Measurements from ENCODE around the gene MAP2.

Gene MAP2

DNA sequence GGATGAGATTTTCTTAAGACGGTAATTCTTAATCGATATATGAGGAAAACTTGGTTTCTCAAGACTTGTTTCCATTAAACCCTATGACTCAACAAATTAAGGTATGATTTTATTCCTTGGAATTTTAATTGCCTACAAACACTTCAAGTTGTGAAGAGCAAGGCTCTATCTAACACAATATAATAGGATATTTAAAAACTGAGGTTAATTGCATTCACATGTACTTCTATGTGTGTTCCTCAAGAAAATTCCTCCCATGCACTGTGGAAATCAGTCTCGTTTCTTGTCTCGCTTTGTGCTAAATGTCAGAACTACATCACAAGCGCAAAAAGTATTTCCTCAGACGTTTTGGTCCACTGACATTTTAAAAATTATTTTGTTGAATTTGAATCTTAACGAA, 238.2 kb downstream of the MAP2 start:
- no peak for DNase-seq

DNA sequence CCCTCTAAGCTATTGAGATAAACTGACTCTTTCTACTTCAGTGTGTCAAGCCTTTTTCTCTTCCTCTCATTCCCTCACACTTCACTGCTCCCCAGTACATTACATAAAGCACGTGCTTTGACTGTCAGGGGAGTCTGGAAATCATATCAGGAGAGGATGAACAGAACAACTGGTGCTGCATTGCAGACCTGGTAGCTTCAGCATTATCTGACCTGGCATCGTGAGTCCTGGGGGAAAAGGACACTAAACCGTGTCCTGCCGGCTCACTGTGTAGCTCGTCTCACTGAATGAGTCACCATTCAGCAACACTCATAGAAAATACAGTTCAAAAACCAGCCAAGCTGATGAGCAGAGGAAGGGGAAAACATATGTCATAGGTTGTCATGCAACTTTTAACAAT, 239.3 kb downstream of the MAP2 start:
- peak; percentile 63 for DNase-seq

DNA sequence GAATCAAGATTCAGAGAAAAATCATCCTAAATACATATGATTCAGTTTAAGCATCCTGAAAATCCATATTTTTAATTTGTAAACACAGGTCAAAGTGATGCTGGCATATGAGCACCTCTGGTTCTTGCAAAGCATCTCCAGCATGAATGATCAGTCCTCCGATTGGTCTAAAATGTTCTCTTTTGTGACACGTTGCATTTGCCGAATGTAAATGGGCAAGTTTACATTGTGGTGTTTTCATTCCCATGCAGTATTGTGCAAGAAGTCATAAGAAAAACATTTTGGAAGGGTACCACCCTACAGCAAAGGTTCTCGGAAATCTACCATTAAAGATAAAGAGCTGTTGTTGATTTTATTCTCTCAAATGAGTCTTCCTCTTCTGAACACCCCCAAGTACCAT, 239.8 kb downstream of the MAP2 start:
- peak; percentile 6 for DNase-seq

DNA sequence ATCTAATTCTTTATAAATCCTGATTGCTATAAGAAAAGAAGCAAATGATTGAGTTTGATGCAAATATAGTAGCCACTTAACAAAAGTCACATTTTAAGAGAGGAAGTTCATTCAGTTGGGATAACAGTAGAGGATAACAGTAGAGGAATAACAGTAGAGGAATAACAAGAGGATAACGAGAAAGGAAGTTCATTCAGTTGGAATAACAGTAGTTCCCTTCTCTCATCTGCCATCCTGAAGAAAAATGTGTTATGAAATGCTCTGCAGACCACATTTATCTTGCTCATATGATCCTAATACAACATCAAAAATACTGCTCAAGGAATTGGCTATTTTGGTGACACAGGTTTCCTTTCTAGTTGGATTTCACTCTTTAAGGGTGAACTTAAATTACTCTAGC, 242.4 kb downstream of the MAP2 start:
- no peak for DNase-seq

DNA sequence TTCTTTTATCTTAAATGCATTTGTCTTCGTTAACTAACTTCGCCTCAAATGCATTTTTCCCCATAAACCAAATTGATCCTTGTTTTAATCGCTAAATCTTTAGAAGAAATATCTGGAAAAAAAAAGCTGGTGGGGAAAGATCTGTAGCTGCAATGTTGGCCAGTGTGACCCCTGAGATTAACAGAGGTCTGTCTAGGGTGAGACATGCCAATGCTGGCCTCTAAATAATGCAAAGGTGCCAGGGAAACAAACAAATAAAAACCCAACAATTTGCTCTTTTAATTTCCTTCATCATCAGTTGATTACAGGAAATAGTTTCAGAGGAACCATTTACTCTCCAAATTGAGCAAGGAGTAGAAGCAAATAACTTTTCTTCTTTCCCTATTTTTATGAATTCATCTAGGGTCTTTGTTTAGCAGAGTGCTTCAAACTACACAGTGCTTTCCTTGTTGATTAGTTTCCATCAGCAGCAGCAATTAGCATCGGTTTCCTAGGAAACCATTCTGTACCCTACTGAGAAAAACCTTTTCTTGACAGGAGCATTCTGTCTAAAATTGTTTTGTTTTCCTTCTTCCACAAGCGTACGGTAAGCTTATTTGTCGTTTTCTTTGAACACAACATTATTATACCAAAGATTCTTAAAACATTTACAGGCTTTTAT, 247.3 kb downstream of the MAP2 start:
- DNase-seq: no peak

DNA sequence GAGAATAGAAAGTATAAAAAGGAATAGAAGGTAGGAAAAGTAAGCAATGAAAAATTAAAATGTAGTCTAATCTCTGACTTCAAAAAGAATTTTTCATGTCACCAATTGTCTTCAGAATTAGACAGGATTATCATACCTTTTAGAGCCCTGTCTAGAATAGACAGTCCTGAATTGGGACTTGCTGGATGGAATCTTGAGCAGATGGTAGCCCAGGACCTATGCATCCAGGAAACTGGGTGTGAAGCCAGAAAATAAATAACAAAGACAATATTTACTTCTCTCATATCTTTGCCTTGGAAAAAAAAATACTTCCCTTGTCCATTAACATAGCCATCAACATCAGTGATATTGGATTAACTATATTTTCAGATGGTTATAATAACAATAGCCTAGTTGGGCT, 250.0 kb downstream of the MAP2 start:
- no peak for DNase-seq

- DNase-seq: no peak
Measured at GRCh38 chr2:209680596-209680995, 256.7 kb downstream of the MAP2 start.

DNA sequence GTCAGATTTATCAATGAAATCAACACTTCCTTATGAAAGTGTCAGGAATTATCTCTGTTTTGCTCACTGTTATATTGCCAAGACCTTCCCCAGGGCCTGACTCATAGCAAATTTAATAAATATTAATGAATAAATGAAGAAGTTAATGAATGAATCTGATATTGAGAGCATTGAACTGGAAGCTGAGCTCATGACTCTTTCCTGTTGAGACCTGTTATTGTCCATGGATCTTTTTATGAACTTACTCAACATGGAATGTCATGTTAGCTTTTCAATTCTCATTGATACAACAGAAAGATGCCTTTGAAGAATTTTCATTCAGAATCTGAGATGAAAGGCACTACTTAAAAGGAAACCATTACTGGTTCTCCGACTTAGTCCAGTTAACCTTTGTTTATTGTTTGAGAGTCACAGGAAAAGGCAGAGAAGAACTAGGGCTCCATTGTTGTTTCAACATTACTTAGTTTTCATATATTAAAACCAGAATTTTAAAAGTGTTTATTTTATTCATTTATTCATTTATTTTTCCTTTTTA, 257.4 kb downstream of the MAP2 start:
- DNase-seq: no peak

DNA sequence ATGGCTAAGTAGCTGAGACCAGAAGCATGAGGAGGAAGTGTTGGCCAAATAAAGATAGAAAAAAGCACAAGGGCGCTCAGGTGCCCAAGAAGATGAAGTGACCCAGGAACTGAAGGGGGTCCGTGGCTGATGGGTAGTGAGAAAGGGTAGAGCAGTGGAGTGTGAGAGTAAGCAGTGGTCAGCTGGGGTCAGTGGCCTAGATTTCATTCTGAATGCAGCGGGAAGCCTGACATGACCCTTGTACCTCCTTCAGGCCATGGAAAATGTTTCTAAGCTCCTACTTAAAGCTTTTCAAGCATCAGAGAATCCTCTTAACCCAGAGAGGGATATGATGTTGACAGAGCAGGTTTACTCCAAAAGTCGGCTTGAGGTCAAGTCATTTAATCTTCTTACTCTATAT, 258.8 kb downstream of the MAP2 start:
- no peak for DNase-seq

DNA sequence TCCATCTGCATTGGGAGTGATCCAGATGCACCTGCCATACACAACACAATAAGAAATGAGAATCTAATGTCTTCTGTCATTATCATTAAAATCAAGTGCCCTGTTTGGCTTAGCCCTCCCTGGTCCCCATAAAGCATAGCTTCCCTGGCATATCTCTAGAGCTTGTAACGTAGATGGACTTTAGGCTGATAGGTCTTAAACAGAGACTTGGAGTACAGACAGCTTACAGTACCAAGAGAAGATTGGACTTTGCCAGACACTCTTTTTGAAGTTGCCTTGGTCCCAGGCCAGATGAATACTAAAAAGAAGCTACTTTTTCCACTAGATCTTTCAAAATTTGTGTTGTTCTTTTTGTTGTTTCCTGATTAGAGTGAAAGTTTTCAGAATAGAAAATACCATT, 261.5 kb downstream of the MAP2 start:
- DNase-seq: no peak

GRCh38 chr2:209685963-209686362, 262.1 kb downstream of the MAP2 start:
- no peak for DNase-seq

DNA sequence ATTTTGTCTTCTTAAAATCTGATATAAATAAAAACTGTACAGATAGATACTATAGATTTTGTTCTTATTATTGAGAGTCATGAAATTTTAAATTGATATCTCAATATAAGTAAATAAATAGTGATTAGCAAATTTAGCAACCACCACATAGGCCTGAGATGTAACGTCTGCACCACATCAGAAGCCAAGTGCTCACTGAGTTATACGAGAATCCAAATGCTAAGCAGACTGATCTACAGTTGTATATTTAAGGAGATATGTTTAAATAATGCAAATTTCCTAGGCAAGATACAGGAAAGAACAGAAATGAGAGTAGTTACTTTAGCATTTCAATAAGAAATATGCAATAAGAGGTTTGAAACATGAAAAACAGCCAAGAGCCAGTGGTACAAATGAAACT, 262.6 kb downstream of the MAP2 start:
- no peak for DNase-seq

DNA sequence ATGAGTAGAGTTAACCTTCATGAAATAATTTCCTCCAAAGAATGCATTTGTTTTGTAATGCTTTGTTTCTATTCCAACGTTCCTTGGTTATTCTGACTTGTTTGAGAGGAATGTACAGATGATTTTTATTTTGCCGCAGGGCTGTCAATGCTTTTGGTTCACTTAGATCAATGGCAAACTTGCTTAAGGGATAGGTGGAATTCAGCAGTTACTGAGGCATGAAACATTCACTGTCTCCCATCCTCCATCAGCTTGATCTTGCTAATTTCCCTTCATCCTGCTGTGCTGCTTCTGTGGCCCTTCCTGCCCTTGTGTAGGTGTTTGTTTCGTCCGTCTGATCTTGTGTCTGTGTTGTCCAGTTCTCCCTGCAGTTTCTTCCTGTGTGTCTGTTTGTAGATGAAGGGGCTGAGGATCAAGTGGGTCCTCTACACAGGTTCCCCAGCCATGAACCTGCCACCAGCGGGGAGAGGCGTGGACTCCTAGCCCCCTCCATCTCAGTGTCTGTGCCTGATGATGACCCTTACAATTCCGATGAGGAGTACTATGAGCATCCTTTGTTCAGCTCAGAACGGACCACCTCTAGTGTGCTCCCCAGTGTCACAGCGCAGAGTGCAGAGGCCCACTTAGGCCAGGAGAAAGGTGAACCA, 263.6 kb downstream of the MAP2 start:
- peak; percentile 11 for DNase-seq

GRCh38 chr2:209688385-209688784, 264.5 kb downstream of the MAP2 start:
- DNase-seq: no peak

DNA sequence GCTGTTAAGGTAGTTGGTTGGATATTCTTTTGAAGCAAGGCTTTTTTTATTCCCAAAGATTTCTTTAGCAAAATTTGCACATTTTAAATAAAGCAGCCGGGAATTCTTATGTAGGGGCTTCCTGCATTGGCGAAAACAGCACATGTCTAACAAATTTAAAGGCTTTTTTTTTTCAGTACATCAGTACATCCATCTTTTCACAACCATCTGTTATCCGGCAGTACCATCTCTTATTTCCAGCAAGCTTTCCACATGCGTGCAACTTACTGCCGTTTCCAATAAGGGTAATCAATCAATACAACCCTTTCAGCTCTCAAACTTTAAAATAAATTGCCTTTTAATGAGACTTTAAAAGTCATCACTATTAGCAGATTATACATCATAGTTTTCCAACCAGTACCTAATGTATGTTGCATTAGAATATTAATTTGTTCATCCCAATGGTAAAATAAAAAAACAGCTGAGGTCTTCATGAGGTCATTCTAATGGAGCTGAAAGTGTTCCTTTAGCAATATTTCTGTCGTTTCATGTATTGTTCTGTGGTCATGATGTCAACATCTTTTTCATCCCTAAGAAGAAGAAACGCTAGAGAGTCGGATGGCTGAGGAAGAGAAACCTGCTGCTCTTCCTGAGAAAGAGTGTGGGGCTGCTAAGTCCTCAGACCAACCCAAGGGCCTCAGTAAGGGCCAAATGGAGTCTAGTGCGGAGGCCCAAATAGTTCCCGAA, 266.3 kb downstream of the MAP2 start:
- DNase-seq: no peak

DNA sequence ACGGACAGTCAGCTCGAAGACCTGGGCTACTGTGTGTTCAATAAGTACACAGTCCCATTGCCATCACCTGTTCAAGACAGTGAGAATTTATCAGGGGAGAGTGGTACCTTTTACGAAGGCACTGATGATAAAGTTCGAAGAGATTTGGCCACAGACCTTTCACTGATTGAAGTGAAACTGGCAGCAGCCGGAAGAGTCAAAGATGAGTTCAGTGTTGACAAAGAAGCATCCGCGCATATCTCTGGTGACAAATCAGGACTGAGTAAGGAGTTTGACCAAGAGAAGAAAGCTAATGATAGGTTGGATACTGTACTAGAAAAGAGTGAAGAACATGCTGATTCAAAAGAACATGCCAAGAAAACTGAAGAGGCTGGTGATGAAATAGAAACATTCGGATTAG, 270.9 kb downstream of the MAP2 start:
- no peak for DNase-seq

GRCh38 chr2:209696836-209697711, 273.2 kb downstream of the MAP2 start:
- no peak for DNase-seq

DNA sequence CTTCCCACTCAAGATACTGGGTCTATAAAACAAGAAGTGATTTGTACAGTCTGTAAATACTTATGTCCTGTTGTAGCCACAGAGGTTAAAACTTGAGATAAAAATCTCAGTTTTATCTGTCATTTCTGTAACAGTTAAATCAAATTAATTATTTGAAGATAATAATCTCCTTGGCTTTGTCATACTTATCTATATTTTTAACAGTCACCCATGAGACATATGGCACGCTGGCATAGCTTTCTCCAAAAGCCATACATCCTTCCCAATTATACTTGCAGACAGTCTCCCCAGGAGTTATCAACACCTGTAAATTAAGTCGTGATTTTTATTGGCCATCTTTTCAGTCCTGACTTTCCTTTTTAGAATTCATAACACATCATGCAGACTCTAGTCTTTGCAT, 278.9 kb downstream of the MAP2 start:
- DNase-seq: no peak

DNA sequence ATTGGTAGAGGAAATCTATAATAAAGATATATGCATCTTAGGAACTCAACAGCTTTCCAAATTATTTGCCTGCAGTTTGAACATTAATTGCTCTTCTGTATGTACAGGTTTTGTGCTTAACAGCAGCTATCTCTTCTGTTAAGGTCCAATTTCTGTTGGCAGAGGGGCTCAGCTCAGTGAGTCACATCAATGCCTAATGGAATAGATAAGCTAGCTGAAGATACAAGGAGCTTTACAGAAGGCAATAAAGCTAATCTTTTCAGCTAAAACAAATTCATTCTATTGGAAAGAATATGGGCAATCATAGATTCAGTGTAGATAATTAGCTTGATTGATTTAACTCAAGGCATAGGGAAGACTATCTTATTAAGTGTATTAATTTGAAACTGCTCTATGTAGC, 289.4 kb downstream of the MAP2 start:
- no peak for DNase-seq

DNA sequence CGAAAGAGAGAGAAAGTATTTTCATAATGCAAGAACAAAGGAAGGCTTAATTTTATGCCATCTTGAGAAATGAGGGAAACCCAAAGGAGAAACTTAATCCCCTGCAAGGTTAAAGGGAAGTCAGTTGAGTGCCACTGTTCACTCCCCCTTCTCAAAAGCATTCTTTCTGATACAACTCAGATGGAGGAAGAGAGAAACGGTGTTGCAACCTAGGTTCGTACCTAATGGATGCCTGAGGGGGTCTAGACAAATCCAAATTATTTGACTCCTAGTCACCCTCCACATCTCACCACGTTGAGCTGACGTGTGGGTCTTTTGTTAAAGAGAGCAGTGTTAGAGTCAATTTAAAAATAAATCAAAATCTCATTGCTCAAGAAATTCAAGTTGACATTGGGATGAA, 295.2 kb downstream of the MAP2 start:
- no peak for DNase-seq

GRCh38 chr2:209721497-209721896, 297.6 kb downstream of the MAP2 start:
- peak; percentile 59 for DNase-seq

GRCh38 chr2:209726311-209726710, 302.5 kb downstream of the MAP2 start:
- DNase-seq: no peak

DNA sequence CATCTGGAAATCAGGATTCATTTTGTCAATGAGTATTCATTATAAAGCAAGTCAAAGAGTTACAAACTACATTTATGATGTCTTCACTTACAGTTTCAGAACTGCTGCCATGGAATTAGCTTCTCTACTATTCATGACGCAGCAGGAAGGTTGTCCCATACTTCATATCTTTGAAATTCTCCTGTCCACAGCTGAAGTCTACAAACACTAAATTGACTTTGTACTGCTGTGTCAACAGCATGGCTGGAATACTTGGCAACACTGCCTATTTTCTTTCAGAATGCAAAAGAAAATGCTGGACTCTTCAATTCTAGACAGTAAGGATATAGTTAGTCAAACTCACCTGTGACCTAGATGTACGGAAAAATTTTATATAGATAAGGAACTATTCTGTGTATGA, 303.2 kb downstream of the MAP2 start:
- DNase-seq: no peak

Measured in fibroblast of skin of back (primary cell).